Esophagus squamous epithelium (tissue), 5 donors: ENCODE data around the gene TRIM62. TPM values are rescaled to one million over a fixed set of nuclear protein-coding genes. Genes with fewer than 3 reads are reported as not detected.

Experiments used
- DNase-seq: peaks from one replicate; lab custom pipeline; 2025; lab: John Stamatoyannopoulos, UW
- H3K27ac ChIP-seq, 4 donors: fragments of 200-600 bp; sonication (generic); one replicate each; pipeline ENCODE4 v1.5.1; 2016 to 2019; ENCODE audit warnings: mild to moderate bottlenecking in 1 of 4
- H3K27me3 ChIP-seq, 4 donors: fragments of 200-600 bp; sonication (generic); 1 replicate in 3 of 4; 2 replicates in 1 of 4; pipeline versions ENCODE4 v1.5.1 to v1.6.0; 2017 to 2021; ENCODE audit warnings: antibody characterized with exemption in 1 of 4
- H3K36me3 ChIP-seq, 3 donors: fragments of 200-600 bp; sonication (generic); one replicate each; pipeline ENCODE4 v1.5.1; 2016 to 2019
- H3K4me1 ChIP-seq, 3 donors: fragments of 200-600 bp; sonication (generic); one replicate each; pipeline ENCODE4 v1.5.1; 2017 to 2019
- H3K4me3 ChIP-seq, 4 donors: fragments of 200-600 bp; sonication (generic); 1 replicate in 3 of 4; 2 replicates in 1 of 4; pipeline ENCODE4 v1.5.1; 2016 to 2019; ENCODE audit warnings: mild to moderate bottlenecking in 2 of 4, moderate library complexity in 1 of 4
- H3K9me3 ChIP-seq, 3 donors: fragments of 200-600 bp; sonication (generic); one replicate each; pipeline ENCODE4 v1.5.1; 2016 to 2019
- CTCF ChIP-seq, 6 experiments: fragments of 450-650 bp in 4 of 6; fragments of 200-600 bp in 2 of 6; sonication (generic) in 2 of 6; IDR thresholded peaks; one replicate each; pipeline ENCODE4 v1.5.1; 2016 to 2019; ENCODE audit warnings: antibody characterized with exemption in 6 of 6, mild to moderate bottlenecking in 4 of 6, moderate library complexity in 4 of 6
- POLR2A ChIP-seq, 4 donors: fragments of 450-650 bp; IDR thresholded peaks; one replicate each; pipeline ENCODE4 v1.6.1; 2017; ENCODE audit warnings: antibody characterized with exemption in 4 of 4, mild to moderate bottlenecking in 4 of 4, moderate library complexity in 3 of 4
- WGBS, 2 donors: methylation state at CpG; one replicate each; pipeline ENCODE4 v1.1.5; 2018; 5-methylcytosine and 5-hydroxymethylcytosine counted together
- intact Hi-C: fragments of 100-400 bp; cut with DNase I; formaldehyde crosslinking; loops from one replicate; pipeline ENCODE4 v1.15.0; 2022
- total RNA-seq, 4 donors: library from RNA; depleted of rRNA; stranded (reverse); fragments of >200 nt; gene quantifications; one replicate each; pipeline ENCODE4 v1.1.0, GENCODE V29; 2016
- donor health status: DM: yes; HTN: yes; CAD: no.

TRIM62 gene
- total RNA-seq, 4 donors from 2014 or later, result 5.4 to 17.7 (median 8.0) TPM

DNA sequence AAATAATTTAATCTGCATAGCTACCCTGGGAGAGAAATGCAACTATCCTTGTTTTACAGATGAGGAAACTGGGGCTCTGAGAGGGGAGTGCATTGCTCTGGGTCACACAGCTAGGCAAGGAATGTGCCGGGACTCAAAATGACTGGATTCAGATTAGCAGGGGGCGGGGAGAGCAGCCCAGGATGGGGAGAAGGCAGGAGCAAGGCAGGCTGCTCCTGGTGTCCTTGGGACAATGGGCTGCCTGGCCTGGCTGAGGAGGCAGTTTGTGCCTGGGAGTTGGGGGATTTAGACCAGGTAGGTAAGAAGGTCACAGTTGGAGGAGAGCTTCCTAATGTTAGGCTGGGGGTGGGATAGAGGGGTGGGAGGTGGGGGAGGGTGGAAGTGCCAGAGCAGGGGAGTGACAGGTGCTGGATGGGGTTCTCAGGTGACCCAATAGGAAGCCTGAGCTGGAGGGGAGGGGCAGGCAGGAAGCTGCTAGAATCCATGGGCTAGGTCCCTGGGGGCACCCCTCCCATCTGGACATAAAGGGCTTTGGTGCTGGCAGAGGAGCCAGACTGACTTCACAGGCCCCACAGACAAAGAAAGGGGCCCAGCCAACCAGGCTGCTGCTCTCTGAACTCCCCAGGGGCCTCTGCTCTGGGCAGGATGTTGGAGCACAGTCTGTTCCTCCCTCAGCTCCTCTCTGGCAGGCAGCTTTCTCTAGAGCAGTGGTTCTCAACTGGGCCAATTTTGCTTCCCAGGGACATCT lies 29.0 kb downstream of the TRIM62 start:
- no peak for DNase-seq
- Histone ChIP-seq H3K4me1 (peaks cover 29 to 68% (median 32%) of the 10 kb centered on the region in 3 donors), H3K36me3 (peaks cover 0 to 23% (median under 1%) of the 10 kb centered on the region in 3 donors), H3K27ac (peak overlapping the region; percentile 13 to 80 (median 60)), H3K9me3 (no peaks in the 10 kb centered on the region), H3K27me3 (no peaks in the 10 kb centered on the region), H3K4me3 (no peak overlapping the region)
- TF ChIP-seq POLR2A (IDR thresholded peaks at IDR 0.05) (no peak), CTCF (IDR thresholded peaks at IDR 0.05) (no peak)
- WGBS, 2 donors, result 59 to 73% methylated on average over 2 of the region's 2 CpGs
- intact Hi-C loops, result no loop called here

DNA sequence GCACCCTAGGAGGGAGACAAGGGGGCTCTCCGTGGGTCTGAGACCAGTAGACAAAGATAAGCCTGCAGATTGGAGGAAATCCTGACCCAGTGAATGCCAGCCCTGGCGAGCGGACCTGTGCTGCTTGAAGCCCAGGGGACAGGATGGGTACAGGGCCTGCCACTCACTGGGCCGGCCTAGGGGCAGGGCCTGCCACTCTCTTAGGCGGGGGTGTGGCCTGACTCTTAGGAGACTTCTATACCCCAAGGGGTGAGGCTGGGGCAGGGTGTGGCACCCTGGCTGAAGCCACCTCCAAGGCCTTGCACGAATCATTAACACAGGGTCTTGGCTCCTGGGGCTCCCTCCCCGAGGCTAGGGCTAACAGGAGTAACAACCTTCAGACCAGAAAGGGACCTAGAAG lies 30.7 kb downstream of the TRIM62 start:
- Histone ChIP-seq H3K9me3 (no peaks in the 10 kb centered on the region), H3K4me3 (no peak overlapping the region), H3K36me3 (peaks cover 0 to 31% (median 0%) of the 10 kb centered on the region in 3 donors), H3K27ac (peak overlapping the region; percentile 34 to 80 (median 46)), H3K4me1 (peaks cover 29 to 62% (median 32%) of the 10 kb centered on the region in 3 donors), H3K27me3 (no peaks in the 10 kb centered on the region)
- intact Hi-C loops, result no loop called here
- 23 to 92% methylated on average over 2 to 3 of the region's 7 CpGs for WGBS, 2 donors
- no peak for DNase-seq
- no peak for TF ChIP-seq CTCF (IDR thresholded peaks at IDR 0.05)
- TF ChIP-seq POLR2A (IDR thresholded peaks at IDR 0.05), result no peak

GRCh38 chr1:33150522-33150921 lies 31.3 kb downstream of the TRIM62 start:
- 88 to 94% methylated on average over 4 of the region's 4 CpGs for WGBS, 2 donors
- Histone ChIP-seq H3K27ac (peak overlapping the region in 3 of 4 donors; percentile 13 to 38 (median 20)), H3K4me3 (no peak overlapping the region), H3K9me3 (no peaks in the 10 kb centered on the region), H3K36me3 (peaks cover 0 to 37% (median 0%) of the 10 kb centered on the region in 3 donors), H3K27me3 (no peaks in the 10 kb centered on the region), H3K4me1 (peaks cover 29 to 58% (median 32%) of the 10 kb centered on the region in 3 donors)
- intact Hi-C loops, result no loop called here
- TF ChIP-seq POLR2A (IDR thresholded peaks at IDR 0.05), result no peak
- no peak for TF ChIP-seq CTCF (IDR thresholded peaks at IDR 0.05)
- DNase-seq, result no peak

DNA sequence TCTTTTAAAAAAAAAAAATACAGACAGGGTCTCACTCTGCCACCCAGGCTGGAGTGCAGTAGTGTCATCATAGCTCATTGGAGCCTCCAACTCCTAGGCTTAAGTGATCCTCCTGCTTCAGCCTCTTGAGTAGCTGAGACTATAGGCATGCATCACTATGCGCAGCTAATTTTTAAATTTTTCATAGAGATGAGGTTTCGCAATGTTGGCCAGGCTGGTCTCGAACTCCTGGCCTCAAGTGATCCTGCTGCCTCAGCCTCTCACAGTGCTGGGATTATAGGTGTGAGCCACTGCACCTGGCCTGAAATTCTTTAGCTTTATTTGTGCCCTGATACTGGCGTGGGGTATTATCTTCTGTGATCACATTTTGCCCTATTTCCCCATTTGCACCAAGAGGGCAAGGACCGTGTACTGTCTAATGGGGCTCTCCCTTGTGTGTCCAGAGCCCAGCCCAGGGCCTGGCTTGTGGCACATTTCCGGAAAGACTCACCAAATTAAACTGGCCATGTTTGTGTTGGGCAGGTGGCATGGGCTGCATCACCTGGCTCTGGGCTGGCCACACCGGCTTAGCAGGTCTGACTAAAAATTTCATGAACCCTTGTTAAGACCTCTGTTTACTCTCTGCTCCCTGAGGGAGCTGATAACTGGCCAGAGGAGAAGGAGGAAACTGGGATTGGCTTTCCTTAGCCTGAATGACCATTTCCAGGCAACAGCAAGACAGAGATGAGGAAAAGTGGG lies 32.2 kb downstream of the TRIM62 start:
- Histone ChIP-seq H3K27me3 (no peaks in the 10 kb centered on the region), H3K4me3 (no peak overlapping the region), H3K36me3 (peaks cover 0 to 45% (median 0%) of the 10 kb centered on the region in 3 donors), H3K4me1 (peaks cover 29 to 58% (median 32%) of the 10 kb centered on the region in 3 donors), H3K9me3 (no peaks in the 10 kb centered on the region), H3K27ac (peak overlapping the region in 2 of 4 donors; percentile 22 to 55)
- intact Hi-C loops, result no loop called here
- no peak for TF ChIP-seq CTCF (IDR thresholded peaks at IDR 0.05)
- TF ChIP-seq POLR2A (IDR thresholded peaks at IDR 0.05), result no peak
- DNase-seq, result no peak
- 74 to 100% methylated on average over 5 to 6 of the region's 7 CpGs for WGBS, 2 donors

- TF ChIP-seq POLR2A (IDR thresholded peaks at IDR 0.05) (no peak), CTCF (IDR thresholded peaks at IDR 0.05) (no peak)
- Histone ChIP-seq H3K27ac (no peak overlapping the region), H3K9me3 (no peaks in the 10 kb centered on the region), H3K27me3 (no peaks in the 10 kb centered on the region), H3K4me3 (no peak overlapping the region), H3K4me1 (peaks cover 29 to 51% (median 31%) of the 10 kb centered on the region in 3 donors), H3K36me3 (peaks cover 0 to 37% (median 0%) of the 10 kb centered on the region in 3 donors)
- DNase-seq, result no peak
- intact Hi-C loops, result no loop called here
- WGBS, 2 donors, result 82 to 88% methylated on average over 3 of the region's 3 CpGs
These were observed 33.2 kb downstream of the TRIM62 start for GRCh38 chr1:33148615-33149014.
